T47D (cell line): ENCODE results near the gene ZNF500.
A peak's percentile ranks its signal among the peaks of the same experiment; 100 is the strongest.

ENCODE experiments used
- DNase-seq, 2 experiments: peaks; one replicate each; pipeline versions ENCODE4 v3.0.0 to v3.0.0-alpha.2; 2011 to 2012; ENCODE audit warnings: low read depth in 1 of 2, low spot score in 1 of 2
- JUND ChIP-seq: IDR thresholded peaks from 2 replicates; pipeline ENCODE4 v1.6.1; 2012; ENCODE audit warnings: low read depth
- in situ Hi-C: cut with HindIII; loops from 2 replicates; pipeline ENCODE4 v1.10.0; 2016; ENCODE audit warnings: low sequenced_read_pairs, low pct_unique_long_range_greater_than_20kb

Gene ZNF500

DNA sequence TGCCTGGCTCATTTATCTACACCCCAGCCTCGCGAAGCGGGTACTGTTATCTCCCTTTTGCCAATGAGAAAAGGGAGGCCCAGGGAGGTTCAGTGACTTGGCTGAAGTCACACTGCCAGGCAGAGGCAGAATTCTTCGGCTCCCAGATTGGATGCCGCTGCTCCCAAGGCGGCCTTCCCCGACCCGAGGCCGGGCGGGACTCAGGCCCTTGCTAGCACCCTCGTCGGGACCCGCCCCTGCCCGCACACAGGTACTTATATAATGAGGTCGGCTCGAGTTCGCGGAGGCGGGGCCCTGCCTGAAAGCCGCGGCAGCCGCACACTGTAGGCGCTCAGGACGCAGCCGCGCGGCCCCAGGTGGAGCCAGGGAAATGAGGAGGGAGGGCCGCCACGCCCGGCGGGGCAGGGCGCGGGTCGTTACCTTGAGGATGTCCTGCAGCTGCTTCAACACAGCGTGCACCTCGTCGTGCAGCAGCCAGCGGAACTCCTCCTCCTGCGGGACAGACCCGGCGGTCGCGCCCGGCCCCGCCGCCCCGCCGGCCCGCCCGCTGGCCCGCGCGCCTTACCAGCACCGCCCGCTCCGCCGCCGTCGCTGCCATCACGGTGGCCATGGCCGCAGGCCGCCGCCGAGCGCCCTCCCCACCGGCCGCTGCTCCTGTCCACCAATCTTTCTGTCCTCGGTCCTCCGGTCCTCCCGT lies 35.1 kb upstream of the ZNF500 start, which contains the start of gene ROGDI:
ROGDI (minus strand) TSS at position 672 of the 697 bp plus-strand sequence; CDS start at position 610, 62 bp downstream.
- in situ Hi-C loops: no loop called here
- TF ChIP-seq JUND: no peak
- DNase-seq: peak; percentile 83 to 96

DNA sequence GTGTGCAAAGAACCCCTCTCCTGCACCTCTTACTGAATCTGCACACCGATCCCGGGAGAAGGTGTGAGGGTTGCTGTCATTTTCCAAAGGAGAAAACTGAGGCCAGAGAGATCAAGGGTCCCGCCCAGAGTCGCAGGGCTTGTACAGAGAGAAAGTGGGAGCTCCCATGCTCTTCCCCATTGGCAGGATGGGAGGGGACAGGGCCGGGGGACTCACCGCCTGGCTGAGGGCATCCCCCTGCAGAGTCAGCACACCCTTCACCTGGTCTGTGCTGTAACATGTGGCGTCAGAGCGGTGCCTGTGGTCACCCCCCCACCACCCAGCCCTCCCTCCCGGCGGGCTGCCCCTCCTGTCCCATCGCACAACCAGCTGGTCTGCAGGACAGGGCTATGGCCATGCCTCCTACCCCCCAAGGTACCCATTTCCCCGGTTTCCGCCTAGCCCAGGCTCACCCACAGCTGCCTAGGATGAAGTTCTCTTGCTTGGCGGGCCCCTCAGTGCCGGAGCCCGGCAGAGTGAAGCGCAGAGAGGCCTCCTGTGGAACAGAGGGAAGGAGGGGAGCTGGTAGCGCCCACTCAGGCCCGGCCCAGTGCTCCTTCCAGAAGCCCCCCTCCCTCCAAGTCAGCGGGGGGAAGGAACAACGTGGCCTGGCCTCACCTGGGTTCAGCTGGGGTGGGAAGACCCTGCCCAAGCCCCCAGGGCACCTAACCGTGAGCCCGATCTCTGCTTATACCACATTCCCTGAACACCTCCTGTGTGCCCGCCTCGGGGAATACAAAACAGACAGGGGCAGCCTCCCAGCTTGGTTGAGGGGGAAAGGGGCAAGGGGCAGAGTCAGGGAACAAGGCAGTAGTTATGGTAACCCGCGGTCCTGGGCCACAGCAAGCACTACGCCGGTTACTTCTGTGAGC lies 34.3 kb upstream of the ZNF500 start:
- no peak for DNase-seq
- TF ChIP-seq JUND: no peak
- in situ Hi-C loops: no loop called here

DNA sequence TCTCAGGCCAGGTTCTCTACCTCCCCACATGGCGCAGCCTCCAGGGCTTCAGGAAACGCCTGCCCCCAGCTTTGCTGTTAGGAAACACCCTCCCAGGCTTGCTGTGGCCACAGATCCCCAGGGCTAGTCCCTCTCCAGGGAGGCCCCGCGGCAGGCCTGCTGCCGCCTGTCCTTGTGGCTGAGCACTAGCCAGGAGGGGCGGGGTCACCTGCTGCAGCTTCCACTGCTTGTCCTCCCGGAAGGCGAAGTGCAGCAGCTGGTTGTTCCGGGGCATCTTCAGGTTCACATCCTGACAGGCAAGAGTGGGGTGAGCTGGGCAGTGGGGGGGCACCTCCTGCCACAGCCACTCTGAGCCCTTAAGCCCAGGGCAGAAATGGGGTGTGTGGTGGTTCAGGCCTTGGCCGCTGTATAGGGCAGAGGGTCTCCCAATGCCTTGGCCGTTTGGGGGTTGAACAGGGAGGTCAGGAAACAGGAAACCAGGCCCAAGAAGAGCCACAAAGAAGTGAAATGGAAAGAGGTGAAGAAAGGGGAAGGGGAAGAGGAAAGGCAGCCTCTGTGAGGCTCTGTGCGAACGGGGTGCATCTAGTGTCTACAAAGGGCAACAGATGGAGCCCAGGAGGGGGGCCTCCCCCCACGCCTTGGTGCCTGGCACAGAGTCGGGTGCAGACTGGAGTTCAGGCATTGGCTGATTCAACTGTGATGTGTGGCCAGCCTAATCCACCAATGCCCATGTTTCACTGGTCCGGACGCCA lies 33.5 kb upstream of the ZNF500 start:
- DNase-seq: peak in 1 of 2 experiments; percentile 39
- TF ChIP-seq JUND: no peak
- in situ Hi-C loops: no loop called here

DNA sequence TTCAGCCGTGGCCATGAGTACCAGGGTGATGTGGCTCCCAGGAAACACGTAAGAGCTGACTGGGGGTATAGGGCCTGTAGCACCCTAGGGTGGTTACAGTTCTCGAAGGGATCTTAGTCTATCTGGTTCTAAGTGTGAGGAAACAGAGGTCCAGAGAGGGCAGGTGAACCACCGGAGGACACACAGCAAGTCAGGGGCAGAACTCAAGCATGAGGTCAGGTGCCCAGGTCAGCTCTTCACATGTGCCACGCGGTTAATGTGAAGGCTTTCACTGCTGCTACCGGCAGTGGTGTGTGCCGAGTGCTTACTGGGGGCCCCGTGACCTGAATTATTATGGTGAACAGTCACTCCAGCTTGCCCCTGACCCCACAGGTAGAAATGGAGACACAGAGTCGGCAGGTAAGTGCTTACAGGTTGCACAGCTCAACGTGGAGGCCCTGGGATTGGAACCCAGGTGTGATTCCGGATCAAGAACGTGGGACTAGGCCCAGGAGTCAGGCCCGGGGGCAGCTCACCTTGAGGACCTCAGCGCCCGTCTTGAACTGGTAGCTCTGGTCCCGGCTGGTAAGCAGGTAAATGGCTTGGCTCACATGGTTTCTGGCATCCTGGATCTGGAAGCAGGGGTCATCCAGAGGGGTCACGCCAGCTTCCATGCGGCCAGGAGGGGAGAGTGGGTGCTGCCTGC lies 32.4 kb upstream of the ZNF500 start:
- TF ChIP-seq JUND: no peak
- no peak for DNase-seq
- in situ Hi-C loops: no loop called here

DNA sequence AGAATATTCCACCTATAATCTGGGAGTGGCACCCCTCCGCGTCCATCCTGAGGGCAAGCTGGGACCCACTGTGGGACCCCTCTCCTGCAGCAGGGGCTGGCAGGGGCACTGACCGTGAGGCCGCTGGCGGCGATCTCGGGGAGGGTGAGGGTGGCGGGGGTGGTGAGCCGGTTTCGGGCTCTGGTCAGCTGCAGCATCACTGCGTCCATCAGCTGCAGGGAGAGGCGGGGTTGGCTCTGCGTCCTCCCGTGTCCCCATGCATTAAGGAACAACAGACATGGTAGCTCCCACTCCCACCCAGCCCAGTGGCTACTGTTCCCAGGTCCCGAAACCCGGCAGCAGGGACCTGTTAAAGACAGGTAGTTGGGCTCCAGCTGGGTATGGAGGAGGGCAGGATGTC lies 31.5 kb upstream of the ZNF500 start:
- TF ChIP-seq JUND: no peak
- DNase-seq: no peak
- in situ Hi-C loops: no loop called here

DNA sequence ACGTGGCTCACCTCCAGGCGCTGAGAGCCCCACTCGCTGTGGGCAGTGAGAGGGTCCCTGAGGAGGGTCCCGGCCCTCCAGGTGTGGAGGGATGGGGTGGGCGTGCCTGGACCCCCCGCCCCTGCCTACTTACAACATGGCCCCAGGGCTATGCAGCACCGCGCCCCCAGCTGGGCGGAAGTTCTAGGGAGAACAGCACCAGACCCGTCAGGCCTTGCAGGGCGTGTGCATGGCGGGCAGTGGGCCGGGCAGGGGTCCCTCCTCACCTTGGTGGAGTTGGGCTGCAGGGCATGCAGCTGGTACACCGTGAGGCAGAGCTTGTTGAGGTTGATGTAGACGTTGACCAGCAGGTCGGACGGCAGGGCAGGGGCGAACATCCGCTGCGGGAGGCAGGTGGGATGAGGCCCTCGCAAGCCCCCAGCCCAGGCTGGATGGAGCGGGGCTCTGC lies 30.9 kb upstream of the ZNF500 start:
- TF ChIP-seq JUND: no peak
- in situ Hi-C loops: no loop called here

DNA sequence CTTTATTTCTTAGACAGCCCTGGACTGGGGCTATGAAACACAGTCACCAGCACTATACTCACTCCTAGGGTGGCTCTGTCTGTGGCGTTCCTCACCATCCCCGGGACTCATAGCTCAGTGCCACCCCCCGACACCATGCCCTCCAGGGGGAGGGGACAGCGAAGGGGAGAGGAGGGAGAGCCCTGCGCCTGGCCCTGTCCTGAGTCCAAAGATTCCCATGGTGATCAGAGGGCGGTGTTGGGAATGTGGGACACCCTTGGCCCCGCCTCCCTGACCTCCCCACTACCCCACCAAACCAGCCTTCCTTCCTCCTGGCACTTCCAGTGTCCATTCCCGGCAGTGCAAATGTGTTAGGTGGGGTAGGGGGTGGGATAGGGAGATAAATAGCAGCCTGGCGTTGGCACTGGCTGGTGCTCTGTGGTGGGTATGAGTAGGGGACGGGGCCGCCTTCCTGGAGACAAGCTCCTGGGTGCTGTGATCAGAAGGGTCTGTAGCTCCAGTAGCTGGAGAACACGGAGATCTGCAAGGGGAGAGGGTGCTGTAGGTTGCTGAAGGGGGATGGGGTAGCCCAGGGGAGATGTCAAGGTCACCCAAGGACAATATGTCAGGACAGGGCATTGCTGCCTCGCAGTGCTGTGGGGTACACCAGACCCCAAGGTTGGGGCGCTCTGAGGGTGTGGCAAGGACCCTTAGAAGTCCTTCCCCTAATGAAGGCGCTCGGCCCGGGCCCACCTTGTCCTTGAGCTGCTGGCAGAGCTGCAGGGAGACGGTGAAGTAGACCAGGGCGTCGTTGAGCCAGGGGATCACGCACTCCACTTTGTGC lies 30.2 kb upstream of the ZNF500 start:
- in situ Hi-C loops: no loop called here
- DNase-seq: no peak
- TF ChIP-seq JUND: no peak

More for the DNA sequence above, 30.9 kb upstream of the ZNF500 start:
- no peak for DNase-seq

DNA sequence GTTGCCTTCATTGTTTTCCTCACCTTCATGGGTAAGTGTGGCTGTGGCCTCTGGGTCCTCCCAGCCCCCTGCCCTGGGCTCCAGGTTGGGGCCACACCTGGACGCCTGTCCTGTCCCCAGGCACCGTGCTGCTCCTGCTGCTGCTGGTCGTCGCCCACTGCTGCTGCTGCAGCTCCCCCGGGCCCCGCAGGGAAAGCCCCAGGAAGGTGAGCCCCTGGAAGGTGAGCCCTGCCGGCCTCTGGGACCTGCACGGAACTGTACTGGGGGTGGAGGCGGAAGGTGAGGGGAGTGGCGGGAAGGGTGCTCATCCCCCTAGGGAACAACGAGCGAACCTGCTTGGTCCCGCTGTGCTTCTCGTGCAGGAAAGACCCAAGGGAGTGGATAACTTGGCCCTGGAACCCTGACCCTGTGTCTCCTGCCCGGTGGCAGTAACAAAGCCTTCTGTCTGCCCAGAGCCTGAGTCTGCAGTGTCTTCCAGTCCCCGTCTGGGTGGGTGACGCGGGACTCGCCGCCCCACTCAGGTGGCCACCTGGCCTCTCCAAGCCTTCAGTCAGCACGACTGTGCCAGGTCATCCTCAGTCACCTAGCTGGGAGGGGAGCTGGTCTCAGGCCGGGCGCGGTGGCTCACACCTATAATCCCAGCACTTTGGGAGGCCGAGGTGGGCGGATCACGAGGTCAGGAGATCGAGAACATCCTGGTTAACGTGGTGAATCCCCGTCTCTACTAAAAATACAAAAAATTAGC lies 29.0 kb upstream of the ZNF500 start:
- DNase-seq: no peak
- TF ChIP-seq JUND: no peak
- in situ Hi-C loops: no loop called here

DNA sequence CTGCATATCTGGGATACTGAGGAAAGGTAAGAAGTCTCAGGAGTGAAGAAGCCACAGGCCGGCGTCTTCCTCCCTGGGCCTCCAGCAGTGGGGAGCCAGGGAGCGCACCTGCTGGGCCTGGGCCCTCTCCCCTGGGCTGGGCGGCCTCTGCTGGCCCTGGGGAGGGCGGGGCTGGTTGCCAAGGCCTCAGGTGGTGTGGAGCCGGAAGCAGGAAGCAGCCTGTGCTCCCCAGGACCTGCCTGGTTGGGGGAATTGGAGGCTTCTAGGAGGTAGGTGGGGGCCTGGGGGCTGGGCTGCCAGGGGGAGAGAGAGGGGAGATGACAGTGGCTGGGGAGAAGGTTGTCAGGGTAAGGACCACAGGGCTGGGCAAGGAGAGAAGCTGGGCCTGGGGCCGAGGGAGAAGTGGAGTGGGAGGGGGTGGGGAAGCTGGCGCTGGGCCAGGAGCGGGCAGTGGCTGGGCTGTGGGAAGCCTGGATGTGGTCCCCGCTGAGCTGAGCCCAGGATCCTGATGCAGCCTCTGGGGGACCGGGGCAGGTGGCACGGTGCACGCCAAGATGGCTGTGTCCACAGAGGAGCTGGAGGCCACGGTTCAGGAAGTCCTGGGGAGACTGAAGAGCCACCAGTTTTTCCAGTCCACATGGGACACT lies 28.3 kb upstream of the ZNF500 start, which contains the start of gene SMIM22:
SMIM22 (plus strand) TSS at position 189 of the 647 bp plus-strand sequence; CDS start at position 555, 366 bp downstream.
- DNase-seq: peak in 1 of 2 experiments; percentile 42
- in situ Hi-C loops: no loop called here
- TF ChIP-seq JUND: no peak

DNA sequence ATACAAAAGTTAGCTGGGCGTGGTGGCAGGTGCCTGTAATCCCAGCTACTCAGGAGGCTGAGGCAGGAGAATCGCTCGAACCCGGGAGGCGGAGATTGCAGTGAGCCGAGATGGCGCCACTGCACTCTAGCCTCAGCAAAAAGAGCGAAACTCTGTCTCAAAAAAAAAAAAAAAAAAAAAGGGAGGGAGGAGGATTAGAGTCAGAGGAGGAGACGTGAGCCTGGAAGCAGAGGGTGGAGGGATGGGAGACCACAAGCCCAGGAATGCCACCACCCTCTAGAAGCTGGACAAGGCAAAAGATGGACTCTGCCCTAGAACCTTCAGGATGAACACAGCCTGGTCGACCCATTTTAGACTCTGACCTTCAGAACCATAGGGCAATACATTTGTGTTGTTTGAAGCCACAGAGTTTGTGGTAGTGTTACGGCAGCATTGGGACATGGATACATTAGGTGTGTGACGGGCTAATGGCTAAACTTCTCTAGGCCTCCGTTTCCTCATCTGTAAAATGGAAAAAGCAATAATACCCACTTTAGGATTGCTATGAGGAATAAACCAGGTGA lies 26.1 kb upstream of the ZNF500 start:
- DNase-seq: no peak
- TF ChIP-seq JUND: no peak
- in situ Hi-C loops: no loop called here
